Activated T-helper 17 cell treated with anti-CD3 and anti-CD28 coated beads, Interleukin-2, amount 50 U/mL, for 72 hours (primary cell): ENCODE data around the gene DNAJC10. TPM values are rescaled to one million over a fixed set of nuclear protein-coding genes. Genes with fewer than 3 reads are reported as not detected.
"Not testable (repeated sequence)": the region's sequence is repeated elsewhere in the genome, so short reads cannot be mapped to it uniquely, and the experiment has no call there.

ENCODE experiments used
- ATAC-seq: fragments of 150-1000 bp; cut with Tn5 transposase; replicated peaks from 2 replicates; pipeline ENCODE4 v1.10.0; 2021; ENCODE audit warnings: mild to moderate bottlenecking, moderate library complexity
- H3K27ac Mint-ChIP-seq: one replicate; pipeline ENCODE4 v1.8.0; 2022; ENCODE audit warnings: mixed read lengths
- H3K27me3 Mint-ChIP-seq: one replicate; pipeline ENCODE4 v1.8.0; 2022; ENCODE audit warnings: mixed read lengths
- H3K36me3 Mint-ChIP-seq: one replicate; pipeline ENCODE4 v1.8.0; 2022; ENCODE audit warnings: low read depth, mild to moderate bottlenecking, mixed read lengths
- H3K4me1 Mint-ChIP-seq: one replicate; pipeline ENCODE4 v1.8.0; 2022; ENCODE audit warnings: mixed read lengths
- H3K4me3 Mint-ChIP-seq: one replicate; pipeline ENCODE4 v1.8.0; 2022; ENCODE audit warnings: mild to moderate bottlenecking, mixed read lengths
- H3K9me3 Mint-ChIP-seq: one replicate; pipeline ENCODE4 v1.8.0; 2022; ENCODE audit warnings: mixed read lengths
- total RNA-seq, 2 donors: library from RNA; stranded (reverse); gene quantifications; one replicate each; pipeline ENCODE4 v1.2.3, GENCODE V29; 2022

Gene DNAJC10
- total RNA-seq, result 10 to 100 TPM; 27.4 to 54.0 TPM

DNA sequence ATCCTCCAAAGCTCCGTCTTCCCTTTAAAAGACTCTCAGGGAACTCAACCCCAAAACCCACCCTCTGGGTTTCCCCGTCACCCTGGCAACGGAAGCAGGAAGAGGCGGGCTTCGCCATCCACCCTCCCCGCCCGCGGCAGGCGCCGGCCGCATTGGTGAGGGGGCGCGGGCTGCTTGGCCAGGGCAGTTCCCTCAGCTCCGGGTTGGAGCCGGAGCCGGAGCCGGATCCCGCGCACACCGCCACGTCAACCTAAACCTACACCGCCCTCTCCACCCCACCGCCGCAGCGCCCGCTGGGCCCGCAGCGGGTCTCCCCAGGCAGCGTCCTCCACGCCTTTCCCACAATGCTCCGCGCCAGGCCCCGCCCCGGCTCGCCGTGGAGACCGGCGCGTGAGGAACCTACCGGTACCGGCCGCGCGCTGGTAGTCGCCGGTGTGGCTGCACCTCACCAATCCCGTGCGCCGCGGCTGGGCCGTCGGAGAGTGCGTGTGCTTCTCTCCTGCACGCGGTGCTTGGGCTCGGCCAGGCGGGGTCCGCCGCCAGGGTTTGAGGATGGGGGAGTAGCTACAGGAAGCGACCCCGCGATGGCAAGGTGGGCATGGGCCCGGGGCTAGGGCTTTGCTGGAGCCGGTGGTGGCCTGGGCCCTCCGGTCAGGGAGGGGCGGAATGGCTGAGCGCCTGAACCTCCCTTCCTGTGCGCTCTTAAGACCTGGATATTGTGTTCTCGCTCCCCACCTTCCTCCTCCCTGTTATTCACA is at the start of gene DNAJC10:
Gene DNAJC10, plus strand, starts transcription at position 366 of the 758 bp plus-strand sequence. CDS start 1,830 bp downstream, outside the sequence.
- Mint-ChIP-seq H3K27ac (no peak within 1 kb of the TSS), H3K4me1 (peaks cover 6% of the 10 kb centered on the region), H3K27me3 (peaks cover 4% of the 10 kb centered on the region), H3K4me3 (no peak within 1 kb of the TSS), H3K9me3 (no peaks in the 10 kb centered on the region), H3K36me3 (peaks cover 12% of the 10 kb centered on the region)
- peak; percentile 93 for ATAC-seq

- no peaks in the 10 kb centered on the region for H3K36me3 Mint-ChIP-seq
- no peak overlapping the region for H3K27ac Mint-ChIP-seq
- peak; percentile 81 for ATAC-seq
- no peaks in the 10 kb centered on the region for H3K4me1 Mint-ChIP-seq
- H3K27me3 Mint-ChIP-seq, result no peaks in the 10 kb centered on the region
- no peaks in the 10 kb centered on the region for H3K9me3 Mint-ChIP-seq
- no peak overlapping the region for H3K4me3 Mint-ChIP-seq
These were observed 49.3 kb upstream of the DNAJC10 start for GRCh38 chr2:182666674-182667314.

DNA sequence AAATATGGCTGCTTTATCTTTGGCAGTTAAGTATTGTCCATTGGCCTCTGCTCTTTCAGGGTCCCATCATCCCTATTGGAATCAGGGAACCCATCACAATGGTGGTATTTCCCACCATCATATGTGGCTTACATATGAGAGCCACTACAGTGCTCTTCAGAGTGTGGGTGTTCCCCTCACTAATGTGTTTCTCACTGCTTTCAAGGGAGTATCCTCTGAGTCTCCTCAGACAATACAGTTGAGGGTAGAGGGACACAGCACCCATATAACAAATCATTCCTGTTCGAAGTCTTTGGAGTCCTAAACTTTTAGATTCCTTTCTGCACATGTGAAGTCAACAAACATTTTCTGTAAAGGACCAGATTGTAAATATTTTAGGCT is 48.8 kb upstream of the DNAJC10 start:
- no peak overlapping the region for H3K4me3 Mint-ChIP-seq
- no peaks in the 10 kb centered on the region for H3K4me1 Mint-ChIP-seq
- no peak overlapping the region for H3K27ac Mint-ChIP-seq
- no peaks in the 10 kb centered on the region for H3K36me3 Mint-ChIP-seq
- no peaks in the 10 kb centered on the region for H3K27me3 Mint-ChIP-seq
- peak; percentile 65 for ATAC-seq
- no peaks in the 10 kb centered on the region for H3K9me3 Mint-ChIP-seq

DNA sequence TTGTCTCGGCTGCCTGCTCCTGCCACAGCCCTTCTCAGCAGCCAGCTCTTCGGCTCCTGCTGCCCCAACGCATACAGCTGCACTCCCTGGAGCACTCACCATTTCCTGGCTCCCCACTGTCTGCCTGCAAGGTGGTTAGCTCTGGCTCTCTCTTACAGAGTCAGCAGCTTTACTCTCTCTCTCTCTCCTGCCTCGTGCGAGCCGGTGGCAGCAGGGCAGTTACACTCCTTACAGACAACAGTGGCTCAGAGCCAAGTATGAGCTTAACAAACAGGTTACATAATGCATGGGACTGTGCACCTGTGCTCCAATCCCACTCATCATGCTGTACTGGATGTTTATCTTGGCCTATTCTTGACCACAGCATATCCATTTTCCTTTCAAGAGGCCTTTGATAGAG is 47.4 kb upstream of the DNAJC10 start:
- H3K27ac Mint-ChIP-seq, result no peak overlapping the region
- H3K27me3 Mint-ChIP-seq, result no peaks in the 10 kb centered on the region
- no peak for ATAC-seq

GRCh38 chr2:182672466-182673165 is 43.4 kb upstream of the DNAJC10 start:
- peaks cover 21% of the 10 kb centered on the region for H3K27me3 Mint-ChIP-seq
- H3K27ac Mint-ChIP-seq, result no peak overlapping the region
- no peak for ATAC-seq
- no peaks in the 10 kb centered on the region for H3K36me3 Mint-ChIP-seq
- H3K4me1 Mint-ChIP-seq, result no peaks in the 10 kb centered on the region
- H3K9me3 Mint-ChIP-seq, result no peaks in the 10 kb centered on the region
- no peak overlapping the region for H3K4me3 Mint-ChIP-seq

More for the DNA sequence above, 47.4 kb upstream of the DNAJC10 start:
- H3K36me3 Mint-ChIP-seq, result no peaks in the 10 kb centered on the region
- H3K4me1 Mint-ChIP-seq, result no peaks in the 10 kb centered on the region
- no peaks in the 10 kb centered on the region for H3K9me3 Mint-ChIP-seq
- H3K4me3 Mint-ChIP-seq, result no peak overlapping the region

- no peaks in the 10 kb centered on the region for H3K9me3 Mint-ChIP-seq
- no peak overlapping the region for H3K4me3 Mint-ChIP-seq
- H3K27ac Mint-ChIP-seq, result no peak overlapping the region
- H3K36me3 Mint-ChIP-seq, result no peaks in the 10 kb centered on the region
- peaks cover 23% of the 10 kb centered on the region for H3K27me3 Mint-ChIP-seq
- H3K4me1 Mint-ChIP-seq, result no peaks in the 10 kb centered on the region
- ATAC-seq, result no peak
These were observed 35.2 kb upstream of the DNAJC10 start for GRCh38 chr2:182680837-182681236.

- Mint-ChIP-seq H3K4me1 (no peaks in the 10 kb centered on the region), H3K27ac (no peak overlapping the region), H3K36me3 (no peaks in the 10 kb centered on the region), H3K4me3 (no peak overlapping the region), H3K9me3 (no peaks in the 10 kb centered on the region), H3K27me3 (peaks cover 13% of the 10 kb centered on the region)
- ATAC-seq, result no peak
These were observed 33.8 kb upstream of the DNAJC10 start for GRCh38 chr2:182682210-182682609.

DNA sequence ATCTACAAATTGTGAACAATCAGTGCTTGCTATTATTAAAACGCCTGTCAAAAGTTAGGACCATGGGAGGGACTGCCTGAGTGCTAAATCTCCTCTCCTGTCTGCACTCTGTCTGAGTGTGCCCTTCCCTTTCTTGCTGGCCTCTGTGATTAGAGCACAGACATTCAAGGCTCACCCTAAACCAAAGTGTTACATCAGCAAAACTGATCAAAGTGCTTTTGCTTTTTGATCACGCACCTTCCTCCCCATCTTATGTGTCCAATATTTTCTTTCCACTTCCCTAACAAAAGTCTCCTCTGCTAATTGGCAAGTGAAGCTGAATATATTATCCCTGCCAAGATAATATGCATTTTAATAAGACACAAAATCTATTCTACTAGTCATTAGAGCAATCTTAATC is 30.5 kb upstream of the DNAJC10 start:
- Mint-ChIP-seq H3K9me3 (peaks cover 4% of the 10 kb centered on the region), H3K27me3 (peaks cover 14% of the 10 kb centered on the region), H3K4me1 (no peaks in the 10 kb centered on the region), H3K36me3 (no peaks in the 10 kb centered on the region), H3K4me3 (no peak overlapping the region), H3K27ac (no peak overlapping the region)
- no peak for ATAC-seq

DNA sequence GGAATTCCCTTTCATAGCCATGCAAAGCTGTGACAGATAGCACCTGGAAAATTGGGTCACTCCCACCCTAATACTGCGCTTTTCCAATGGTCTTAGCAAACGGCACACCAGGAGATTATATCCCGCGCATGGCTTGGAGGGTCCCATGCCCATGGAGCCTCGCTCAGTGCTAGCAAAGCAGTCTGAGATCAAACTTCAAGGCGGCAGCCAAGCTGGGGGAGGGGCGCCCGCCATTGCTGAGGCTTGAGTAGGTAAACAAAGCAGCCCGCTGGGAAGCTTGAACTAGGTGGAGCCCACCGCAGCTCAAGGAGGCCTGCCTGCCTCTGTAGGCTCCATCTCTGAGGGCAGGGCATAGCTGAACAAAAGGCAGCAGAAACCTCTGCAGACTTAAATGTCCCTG is 29.3 kb upstream of the DNAJC10 start:
- peaks cover 14% of the 10 kb centered on the region for H3K27me3 Mint-ChIP-seq
- not testable (repeated sequence) for ATAC-seq, H3K4me3 Mint-ChIP-seq, H3K9me3 Mint-ChIP-seq, H3K36me3 Mint-ChIP-seq, H3K4me1 Mint-ChIP-seq, H3K27ac Mint-ChIP-seq

GRCh38 chr2:182694189-182694588 is 21.9 kb upstream of the DNAJC10 start:
- peaks cover 6% of the 10 kb centered on the region for H3K27me3 Mint-ChIP-seq

DNA sequence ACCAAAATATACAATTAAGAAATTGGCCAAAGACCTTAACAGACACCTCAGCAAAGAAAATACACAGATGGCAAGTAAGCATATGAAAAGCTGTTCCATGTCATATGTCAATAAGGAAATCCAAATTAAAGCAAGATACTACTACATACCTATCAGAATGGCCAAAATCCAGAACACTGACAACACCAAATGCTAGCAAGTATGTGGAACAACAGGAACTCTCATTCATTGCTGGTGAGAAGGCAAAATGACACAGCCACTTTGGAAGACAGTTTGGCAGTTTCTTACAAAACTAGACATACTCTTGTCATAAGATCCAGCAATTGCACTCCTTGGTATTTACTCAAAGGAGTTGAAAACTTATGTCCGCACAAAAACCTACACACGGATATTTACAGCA is 20.3 kb upstream of the DNAJC10 start:
- no peaks in the 10 kb centered on the region for H3K4me1 Mint-ChIP-seq
- no peak for ATAC-seq
- H3K27me3 Mint-ChIP-seq, result peaks cover 6% of the 10 kb centered on the region
- H3K27ac Mint-ChIP-seq, result no peak overlapping the region
- H3K9me3 Mint-ChIP-seq, result no peaks in the 10 kb centered on the region
- H3K4me3 Mint-ChIP-seq, result no peak overlapping the region
- no peaks in the 10 kb centered on the region for H3K36me3 Mint-ChIP-seq

More at GRCh38 chr2:182694189-182694588, 21.9 kb upstream of the DNAJC10 start:
- H3K9me3 Mint-ChIP-seq, result no peaks in the 10 kb centered on the region
- no peaks in the 10 kb centered on the region for H3K4me1 Mint-ChIP-seq
- H3K36me3 Mint-ChIP-seq, result no peaks in the 10 kb centered on the region
- H3K4me3 Mint-ChIP-seq, result no peak overlapping the region
- no peak for ATAC-seq
- H3K27ac Mint-ChIP-seq, result no peak overlapping the region

DNA sequence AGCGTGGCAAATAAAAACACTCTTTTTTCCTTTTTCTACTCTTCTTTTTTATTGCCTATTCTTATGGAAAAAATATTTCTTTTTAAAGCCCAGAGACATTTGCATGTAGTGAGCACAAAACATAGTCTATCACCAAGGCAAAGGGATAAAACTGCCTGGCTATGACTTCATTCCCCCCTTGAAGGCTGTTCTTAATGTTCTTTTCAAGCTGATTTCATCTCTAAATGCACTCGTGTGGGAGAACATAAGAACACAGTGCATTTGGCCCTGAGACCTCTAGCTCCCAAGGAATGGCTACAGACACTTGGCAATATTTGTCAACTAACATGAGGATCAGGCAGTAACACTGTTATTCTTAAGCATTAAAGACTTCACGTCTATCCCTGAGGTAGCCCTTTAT is 17.4 kb upstream of the DNAJC10 start:
- H3K36me3 Mint-ChIP-seq, result no peaks in the 10 kb centered on the region
- H3K4me1 Mint-ChIP-seq, result no peaks in the 10 kb centered on the region
- H3K27ac Mint-ChIP-seq, result no peak overlapping the region
- H3K9me3 Mint-ChIP-seq, result no peaks in the 10 kb centered on the region
- peaks cover 6% of the 10 kb centered on the region for H3K27me3 Mint-ChIP-seq
- no peak for ATAC-seq
- no peak overlapping the region for H3K4me3 Mint-ChIP-seq

- H3K4me3 Mint-ChIP-seq, result no peak overlapping the region
- H3K27ac Mint-ChIP-seq, result no peak overlapping the region
- H3K27me3 Mint-ChIP-seq, result peaks cover 18% of the 10 kb centered on the region
- no peak for ATAC-seq
- H3K36me3 Mint-ChIP-seq, result no peaks in the 10 kb centered on the region
- no peaks in the 10 kb centered on the region for H3K4me1 Mint-ChIP-seq
- no peaks in the 10 kb centered on the region for H3K9me3 Mint-ChIP-seq
These were observed 10.3 kb upstream of the DNAJC10 start for GRCh38 chr2:182705761-182706160.

DNA sequence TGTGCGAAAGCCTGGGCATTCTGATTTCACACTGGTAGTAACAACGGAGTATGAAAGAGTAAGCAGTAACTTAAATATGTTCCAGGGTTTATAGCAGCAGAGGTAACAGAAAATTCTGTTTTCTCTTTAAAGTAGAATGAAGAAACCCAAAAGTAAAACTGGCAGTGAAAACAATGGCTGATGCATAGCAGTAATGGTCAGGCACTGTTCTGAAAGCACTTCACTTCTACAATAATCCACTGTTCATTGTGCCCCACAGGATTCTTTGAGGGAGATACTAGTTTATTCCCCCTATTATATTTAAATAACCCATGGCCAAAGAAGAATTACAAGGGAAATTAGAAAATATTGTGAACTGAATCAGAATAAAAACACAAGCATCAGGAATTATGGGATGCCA is 9.3 kb upstream of the DNAJC10 start:
- Mint-ChIP-seq H3K36me3 (no peaks in the 10 kb centered on the region), H3K27me3 (peaks cover 22% of the 10 kb centered on the region)

GRCh38 chr2:182713601-182714000 is 2.5 kb upstream of the DNAJC10 start:
- Mint-ChIP-seq H3K4me3 (no peak overlapping the region), H3K4me1 (peaks cover 6% of the 10 kb centered on the region), H3K9me3 (no peaks in the 10 kb centered on the region), H3K27me3 (peaks cover 13% of the 10 kb centered on the region), H3K27ac (no peak overlapping the region), H3K36me3 (no peaks in the 10 kb centered on the region)
- no peak for ATAC-seq

More for the DNA sequence above, 9.3 kb upstream of the DNAJC10 start:
- Mint-ChIP-seq H3K4me3 (no peak overlapping the region), H3K9me3 (no peaks in the 10 kb centered on the region), H3K4me1 (no peaks in the 10 kb centered on the region), H3K27ac (no peak overlapping the region)
- ATAC-seq, result no peak
